ENCODE measurements around the gene SNTB2.

Gene SNTB2

GRCh38 chr16:69191136-69191535, 4.2 kb downstream of the SNTB2 start:
- no peak for TF ChIP-seq CTCF (conservative IDR thresholded peaks at IDR 0.05; ENCODE audit: low read depth, low read length)
- H3K4me3 ChIP-seq (IDR thresholded peaks at IDR 0.05; ENCODE audit: insufficient read depth, low read depth, low read length): no peak overlapping the region
- H4K20me1 ChIP-seq (ENCODE audit: insufficient read depth): no peaks in the 10 kb centered on the region
- H3K27ac ChIP-seq: no peak overlapping the region
- no peaks in the 10 kb centered on the region for H3K27me3 ChIP-seq (ENCODE audit: insufficient read depth, low read depth)
- no peak overlapping the region for H3K9ac ChIP-seq
- H2AFZ ChIP-seq (ENCODE audit: low read depth): no peak overlapping the region
- no peaks in the 10 kb centered on the region for H3K36me3 ChIP-seq (ENCODE audit: insufficient read depth)
- peaks cover 36% of the 10 kb centered on the region for H3K4me1 ChIP-seq (ENCODE audit: low read depth, poor library complexity, severe bottlenecking)
- H3K4me2 ChIP-seq: peak overlapping the region; percentile 94; the same call in 1 of the 2 replicates
- peaks cover 32% of the 10 kb centered on the region for H3K79me2 ChIP-seq (ENCODE audit: insufficient read depth, low read depth)

GRCh38 chr16:69193855-69194254, 6.9 kb downstream of the SNTB2 start:
- Histone ChIP-seq H3K9ac (no peak overlapping the region), H4K20me1 (ENCODE audit: insufficient read depth) (no peaks in the 10 kb centered on the region), H3K36me3 (ENCODE audit: insufficient read depth) (no peaks in the 10 kb centered on the region), H3K27ac (no peak overlapping the region), H3K79me2 (ENCODE audit: insufficient read depth, low read depth) (peaks cover 31% of the 10 kb centered on the region), H3K27me3 (ENCODE audit: insufficient read depth, low read depth) (no peaks in the 10 kb centered on the region), H2AFZ (ENCODE audit: low read depth) (no peak overlapping the region), H3K4me1 (ENCODE audit: low read depth, poor library complexity, severe bottlenecking) (peaks cover 24% of the 10 kb centered on the region), H3K4me2 (no peak overlapping the region), H3K4me3 (IDR thresholded peaks at IDR 0.05; ENCODE audit: insufficient read depth, low read depth, low read length) (no peak overlapping the region)
- TF ChIP-seq CTCF (conservative IDR thresholded peaks at IDR 0.05; ENCODE audit: low read depth, low read length): no peak

- Histone ChIP-seq H3K4me3 (IDR thresholded peaks at IDR 0.05; ENCODE audit: insufficient read depth, low read depth, low read length) (no peak overlapping the region), H2AFZ (ENCODE audit: low read depth) (no peak overlapping the region), H3K27ac (no peak overlapping the region), H4K20me1 (ENCODE audit: insufficient read depth) (no peaks in the 10 kb centered on the region), H3K36me3 (ENCODE audit: insufficient read depth) (no peaks in the 10 kb centered on the region), H3K4me1 (ENCODE audit: low read depth, poor library complexity, severe bottlenecking) (peaks cover 18% of the 10 kb centered on the region), H3K4me2 (no peak overlapping the region), H3K27me3 (ENCODE audit: insufficient read depth, low read depth) (no peaks in the 10 kb centered on the region), H3K79me2 (ENCODE audit: insufficient read depth, low read depth) (peaks cover 24% of the 10 kb centered on the region), H3K9ac (no peak overlapping the region)
- TF ChIP-seq CTCF (conservative IDR thresholded peaks at IDR 0.05; ENCODE audit: low read depth, low read length): no peak
Measured at GRCh38 chr16:69194488-69194887, 7.5 kb downstream of the SNTB2 start.

- TF ChIP-seq CTCF (conservative IDR thresholded peaks at IDR 0.05; ENCODE audit: low read depth, low read length): no peak
- Histone ChIP-seq H3K27ac (no peak overlapping the region), H3K4me1 (ENCODE audit: low read depth, poor library complexity, severe bottlenecking) (peaks cover 8% of the 10 kb centered on the region), H3K4me3 (IDR thresholded peaks at IDR 0.05; ENCODE audit: insufficient read depth, low read depth, low read length) (no peak overlapping the region), H4K20me1 (ENCODE audit: insufficient read depth) (no peaks in the 10 kb centered on the region), H2AFZ (ENCODE audit: low read depth) (no peak overlapping the region), H3K27me3 (ENCODE audit: insufficient read depth, low read depth) (no peaks in the 10 kb centered on the region), H3K4me2 (no peak overlapping the region), H3K79me2 (ENCODE audit: insufficient read depth, low read depth) (peaks cover 15% of the 10 kb centered on the region; the same call in 1 of the 2 replicates), H3K9ac (no peak overlapping the region), H3K36me3 (ENCODE audit: insufficient read depth) (no peaks in the 10 kb centered on the region)
Measured at GRCh38 chr16:69195369-69196029, 8.5 kb downstream of the SNTB2 start.

Data from KMS-11 (cell line).